Stimulated activated CD8-positive, alpha-beta memory T cell treated with anti-CD3 and anti-CD28 coated beads, Interleukin-2, amount 100 ng/mL, for 1 hour (primary cell): ENCODE results near the gene TTBK2.
A peak's percentile ranks its signal among the peaks of the same experiment; 100 is the strongest.
"Not testable (repeated sequence)": the region's sequence is repeated elsewhere in the genome, so short reads cannot be mapped to it uniquely, and the experiment has no call there.

Experiments
- DNase-seq, 2 donors: peaks; one replicate each; pipeline ENCODE4 v3.0.0-alpha.2; 2020; ENCODE audit warnings: low read depth in 2 of 2

The TTBK2 gene

GRCh38 chr15:42920519-42921341 is at the start of gene TTBK2:
Gene TTBK2, minus strand, starts transcription at chr15:42920778. Its CDS starts 42,161 bp downstream, at chr15:42878617.
- DNase-seq = peak; percentile 92 to 97

GRCh38 chr15:42964476-42964875 is 43.9 kb upstream of the TTBK2 start:
- DNase-seq = no peak

- DNase-seq = no peak
These were observed 34.9 kb upstream of the TTBK2 start for GRCh38 chr15:42955518-42955917.

GRCh38 chr15:42954291-42954690 is 33.7 kb upstream of the TTBK2 start:
- DNase-seq = no peak

- DNase-seq = not testable (repeated sequence)
These were observed 28.3 kb upstream of the TTBK2 start for GRCh38 chr15:42948898-42949297.

GRCh38 chr15:42940527-42940926 is 19.9 kb upstream of the TTBK2 start:
- no peak for DNase-seq

- no peak for DNase-seq
These were observed 19.3 kb upstream of the TTBK2 start for GRCh38 chr15:42939841-42940240.

GRCh38 chr15:42937143-42937542 is 16.6 kb upstream of the TTBK2 start:
- DNase-seq = no peak

- no peak for DNase-seq
These were observed 13.5 kb upstream of the TTBK2 start for GRCh38 chr15:42933886-42934667.

- DNase-seq = no peak
These were observed 12.4 kb upstream of the TTBK2 start for GRCh38 chr15:42932833-42933515.

GRCh38 chr15:42931702-42932486 is 11.3 kb upstream of the TTBK2 start:
- DNase-seq = no peak

GRCh38 chr15:42929306-42929848 is 8.8 kb upstream of the TTBK2 start:
- no peak for DNase-seq

GRCh38 chr15:42921342-42921731 is 759 bp upstream of the TTBK2 start:
- DNase-seq = peak; percentile 1 to 11

- DNase-seq = peak; percentile 9
These were observed 619 bp downstream of the TTBK2 start for GRCh38 chr15:42919799-42920518.

GRCh38 chr15:42919308-42919707 is 1.3 kb downstream of the TTBK2 start:
- no peak for DNase-seq

GRCh38 chr15:42918047-42918446 is 2.5 kb downstream of the TTBK2 start:
- no peak for DNase-seq

GRCh38 chr15:42915654-42916315 is 4.8 kb downstream of the TTBK2 start:
- no peak for DNase-seq

GRCh38 chr15:42914728-42915497 is 5.7 kb downstream of the TTBK2 start:
- no peak for DNase-seq

GRCh38 chr15:42911058-42911592 is 9.5 kb downstream of the TTBK2 start:
- no peak for DNase-seq
